Measurements from ENCODE around the gene KRTCAP3.

The KRTCAP3 gene

GRCh38 chr2:27441226-27441926 is 805 bp upstream of the KRTCAP3 start:
- no peak for DNase-seq

GRCh38 chr2:27442920-27443282 is 720 bp downstream of the KRTCAP3 start:
- no peak for DNase-seq

GRCh38 chr2:27445155-27445554 is 3.0 kb downstream of the KRTCAP3 start:
- no peak for DNase-seq

DNA sequence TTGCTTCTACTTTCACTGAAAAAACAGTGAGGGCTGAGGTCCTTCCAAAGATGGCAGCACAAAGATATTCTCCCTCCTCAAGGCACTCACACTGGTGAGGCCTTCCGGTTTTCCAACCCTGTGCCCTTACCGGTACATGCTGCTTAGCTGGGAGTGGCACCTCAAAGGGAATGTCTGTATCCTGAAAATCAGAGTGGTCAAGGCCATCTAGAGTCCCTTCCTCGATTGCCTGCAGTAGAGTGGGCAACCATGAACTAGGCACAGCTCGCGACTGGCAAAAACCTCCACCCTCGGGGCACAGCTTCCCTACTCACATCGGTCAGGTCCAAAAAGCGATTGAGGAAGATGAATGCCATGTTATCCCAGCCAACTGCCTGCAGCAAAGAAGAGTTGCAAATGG is 3.4 kb downstream of the KRTCAP3 start:
- no peak for DNase-seq

DNA sequence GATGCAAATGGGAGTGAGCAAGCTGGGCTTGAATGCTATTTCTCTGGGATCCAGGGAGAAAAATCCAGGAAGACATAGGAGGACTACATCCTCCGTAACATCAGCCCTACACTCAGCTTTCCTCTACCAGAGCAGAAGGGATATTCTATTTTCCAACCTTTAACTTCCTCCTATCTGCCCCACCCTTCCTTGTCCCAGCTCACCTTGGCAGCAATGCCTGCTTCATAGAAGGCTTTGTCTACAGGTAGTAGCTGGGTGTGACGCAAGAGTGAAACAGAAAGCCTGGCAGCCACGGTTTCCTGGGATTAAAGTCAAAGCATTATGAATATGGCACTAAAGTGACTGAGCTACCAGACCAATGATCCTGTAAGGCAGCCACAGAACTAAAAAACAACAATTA is 3.9 kb downstream of the KRTCAP3 start:
- DNase-seq = no peak

GRCh38 chr2:27448381-27448780 is 6.2 kb downstream of the KRTCAP3 start:
- DNase-seq = no peak

- DNase-seq = no peak
Observed at GRCh38 chr2:27451095-27451494, 8.9 kb downstream of the KRTCAP3 start.

DNA sequence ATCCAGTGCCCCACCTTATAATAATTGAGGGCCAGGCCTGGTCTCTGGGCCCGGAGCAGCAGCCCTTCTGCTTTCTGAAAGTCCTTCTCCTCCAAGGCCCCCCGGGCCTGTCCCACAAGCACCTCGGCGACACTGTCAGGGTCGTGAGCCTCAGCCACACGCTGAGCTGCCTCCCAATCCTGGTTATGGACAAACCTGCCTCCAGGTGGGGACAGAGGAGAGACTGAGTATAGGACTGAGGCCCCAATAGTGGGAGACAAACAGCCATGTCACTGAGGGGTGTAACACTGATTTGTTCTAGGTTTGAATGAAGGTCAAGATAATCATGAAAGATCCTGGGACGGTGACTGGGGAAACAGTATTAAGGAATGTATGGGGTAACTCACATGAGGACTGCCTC is 11.8 kb downstream of the KRTCAP3 start:
- DNase-seq = no peak

GRCh38 chr2:27461118-27461517 is 18.9 kb downstream of the KRTCAP3 start:
- no peak for DNase-seq

DNA sequence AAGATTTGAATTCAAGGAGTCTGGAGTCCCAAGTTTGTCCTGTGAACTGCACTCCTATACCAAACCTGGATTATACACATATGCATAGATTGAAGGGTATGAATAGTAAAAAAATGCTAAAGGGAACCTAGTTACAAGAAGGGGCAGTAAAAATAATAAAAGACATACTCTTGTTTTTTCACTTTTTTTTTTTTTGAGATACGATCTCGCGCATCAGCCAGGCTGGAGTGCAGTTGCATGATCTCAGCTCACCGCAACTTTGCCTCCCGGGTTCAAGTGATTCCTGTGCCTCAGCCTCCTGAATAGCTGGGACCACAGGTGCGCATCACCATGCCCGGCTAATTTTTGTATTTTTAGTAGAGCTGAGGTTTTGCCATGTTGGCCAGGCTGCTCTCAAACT is 22.3 kb downstream of the KRTCAP3 start:
- DNase-seq = no peak

- no peak for DNase-seq
Observed at GRCh38 chr2:27471961-27472360, 29.8 kb downstream of the KRTCAP3 start.

DNA sequence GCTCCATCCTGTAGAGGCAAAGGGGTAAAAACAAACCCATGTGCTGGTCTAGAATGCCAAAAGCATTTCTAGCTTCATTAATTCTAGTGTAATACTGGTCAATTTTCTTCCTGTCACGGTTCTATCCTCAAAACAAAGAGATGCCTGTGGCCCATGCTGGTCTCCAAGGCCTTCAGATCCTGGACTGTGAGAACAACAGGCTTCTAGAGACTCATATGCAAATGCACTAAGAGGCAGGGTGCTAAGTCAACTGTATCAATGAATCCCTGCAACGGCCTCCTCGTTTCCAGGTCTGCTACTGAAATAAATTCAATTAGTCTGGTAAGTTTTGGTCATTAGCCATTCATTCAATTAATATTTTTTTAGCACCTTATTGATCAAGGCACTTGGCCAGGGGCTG is 43.3 kb downstream of the KRTCAP3 start:
- no peak for DNase-seq

DNA sequence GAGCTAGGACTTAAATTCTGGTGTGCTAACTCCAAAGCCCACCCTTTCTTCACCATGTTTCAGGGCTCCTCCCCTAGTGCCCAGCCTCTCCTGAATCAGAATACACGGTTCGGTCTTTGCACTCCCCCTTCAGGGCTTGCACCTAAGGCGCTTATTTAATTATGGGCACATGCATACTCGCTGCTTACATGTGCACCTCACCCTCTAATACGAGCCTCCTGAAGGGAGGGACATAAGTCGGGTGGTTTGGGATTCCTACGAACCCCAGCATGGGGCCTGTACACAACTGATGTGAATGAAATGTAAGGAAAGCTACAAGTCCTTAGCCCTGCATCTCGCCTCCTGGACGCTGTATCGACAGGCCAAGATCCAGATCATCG is 46.9 kb downstream of the KRTCAP3 start:
- DNase-seq = peak; percentile 16

DNA sequence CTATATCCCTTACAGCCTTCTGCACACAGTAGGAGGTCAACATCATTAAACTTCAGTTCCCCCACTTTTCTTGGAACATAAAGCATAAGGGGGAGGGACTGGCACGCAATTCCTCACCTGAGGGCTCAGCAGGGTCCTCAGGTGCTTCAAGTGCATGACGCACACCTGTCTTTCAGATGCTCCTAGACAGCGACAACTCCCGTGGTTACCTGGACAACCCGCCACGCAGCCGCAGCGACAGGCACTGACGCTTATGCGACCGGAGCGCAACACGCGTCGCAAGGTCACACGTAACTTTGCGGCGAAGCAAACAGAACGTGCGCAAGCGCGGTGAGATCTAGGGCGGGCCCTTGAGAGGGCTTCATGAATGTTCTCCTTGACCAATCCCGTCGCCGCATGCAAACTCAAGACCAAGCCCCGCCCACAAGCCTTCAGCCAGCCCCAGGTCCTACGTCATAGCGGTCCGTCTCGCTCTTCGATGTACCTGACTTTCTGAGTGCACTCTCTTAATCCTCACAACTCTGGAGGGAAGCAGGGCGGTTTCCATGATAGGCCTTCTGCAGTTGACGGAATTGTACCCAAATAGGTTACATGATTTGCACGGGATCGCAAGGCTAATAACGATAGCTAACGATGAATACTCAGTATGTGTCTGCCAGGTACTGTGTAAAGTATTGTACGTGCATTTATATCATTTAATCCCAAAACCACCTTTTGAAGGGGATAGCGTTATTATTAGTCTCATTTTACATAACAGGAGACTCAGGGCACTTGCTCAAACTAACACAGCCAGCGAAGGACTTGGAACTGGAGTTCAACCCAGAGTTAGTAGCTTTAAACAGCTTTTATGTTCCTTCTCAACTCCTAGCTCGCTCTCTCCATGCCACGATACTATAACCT is 47.6 kb downstream of the KRTCAP3 start, which contains the start of gene IFT172:
Gene IFT172 (minus strand): TSS at position 246 of the 900 bp plus-strand sequence. CDS start 90 bp downstream, at position 156.
- peak; percentile 99 for DNase-seq

DNA sequence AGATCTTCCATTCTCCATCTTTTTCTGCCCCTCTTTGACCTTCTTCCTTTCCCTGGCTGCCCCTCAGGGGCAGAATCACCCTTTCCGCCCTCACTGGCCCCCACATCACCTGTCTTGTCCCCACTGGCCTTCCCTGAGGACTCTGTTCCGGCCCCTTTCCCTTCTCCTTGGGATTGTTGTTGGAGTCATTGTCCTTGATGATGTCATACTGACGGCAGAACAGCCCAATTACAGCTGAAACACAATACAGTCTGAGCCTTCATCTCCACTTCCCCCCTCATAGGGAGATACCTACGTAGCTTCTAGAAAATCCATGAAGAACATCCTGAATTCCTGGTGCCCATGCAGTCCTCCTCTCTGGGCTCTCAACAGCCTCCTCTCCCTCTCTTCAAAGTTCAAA is 50.4 kb downstream of the KRTCAP3 start:
- DNase-seq = no peak

DNA sequence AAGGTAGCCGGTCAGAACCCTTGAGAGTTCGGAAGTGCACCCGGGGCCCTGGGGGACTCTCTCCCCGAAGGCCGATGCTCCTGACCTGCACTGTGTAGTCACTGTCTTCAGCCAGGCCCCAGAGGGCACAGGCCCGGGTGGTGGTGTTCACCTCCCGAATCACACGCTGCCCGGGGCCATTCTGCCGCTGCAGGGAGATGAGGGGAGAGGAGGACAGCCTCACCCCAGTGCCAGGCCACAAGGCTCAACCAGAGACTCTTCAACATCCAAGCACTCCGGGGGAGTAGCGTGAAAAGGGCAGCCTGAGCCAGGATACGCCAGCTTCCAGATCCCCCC is 51.7 kb downstream of the KRTCAP3 start:
- DNase-seq = no peak
